IPS-20b (cell line): ENCODE data around the gene YWHAB.

Source experiments
- H3K27ac ChIP-seq: one replicate; pipeline ENCODE4 v1.5.1; 2013; ENCODE audit warnings: low read length
- H3K27me3 ChIP-seq: 2 replicates; pipeline ENCODE4 v1.6.1; 2013; ENCODE audit warnings: mild to moderate bottlenecking, low read length, inconsistent platforms; ENCODE audit not compliant: insufficient read depth
- H3K36me3 ChIP-seq: 2 replicates; pipeline ENCODE4 v1.6.1; 2013; ENCODE audit warnings: low read depth, mild to moderate bottlenecking, inconsistent platforms, low read length, moderate library complexity; ENCODE audit not compliant: insufficient read depth
- H3K4me1 ChIP-seq: 2 replicates; pipeline ENCODE4 v1.6.1; 2013; ENCODE audit warnings: mild to moderate bottlenecking, control low read depth, inconsistent platforms, low read length, moderate library complexity; ENCODE audit not compliant: insufficient read depth
- H3K4me3 ChIP-seq: 2 replicates; pipeline ENCODE4 v1.5.1; 2013; ENCODE audit warnings: mild to moderate bottlenecking, low read length, inconsistent platforms
- H3K9ac ChIP-seq: 2 replicates; pipeline ENCODE4 v1.6.1; 2013; ENCODE audit warnings: low read depth, mild to moderate bottlenecking, inconsistent platforms, low read length, moderate library complexity
- H3K9me3 ChIP-seq: 2 replicates; pipeline ENCODE4 v1.6.1; 2013; ENCODE audit warnings: mild to moderate bottlenecking, low read depth, low read length, inconsistent platforms; ENCODE audit not compliant: insufficient read depth

The YWHAB gene

DNA sequence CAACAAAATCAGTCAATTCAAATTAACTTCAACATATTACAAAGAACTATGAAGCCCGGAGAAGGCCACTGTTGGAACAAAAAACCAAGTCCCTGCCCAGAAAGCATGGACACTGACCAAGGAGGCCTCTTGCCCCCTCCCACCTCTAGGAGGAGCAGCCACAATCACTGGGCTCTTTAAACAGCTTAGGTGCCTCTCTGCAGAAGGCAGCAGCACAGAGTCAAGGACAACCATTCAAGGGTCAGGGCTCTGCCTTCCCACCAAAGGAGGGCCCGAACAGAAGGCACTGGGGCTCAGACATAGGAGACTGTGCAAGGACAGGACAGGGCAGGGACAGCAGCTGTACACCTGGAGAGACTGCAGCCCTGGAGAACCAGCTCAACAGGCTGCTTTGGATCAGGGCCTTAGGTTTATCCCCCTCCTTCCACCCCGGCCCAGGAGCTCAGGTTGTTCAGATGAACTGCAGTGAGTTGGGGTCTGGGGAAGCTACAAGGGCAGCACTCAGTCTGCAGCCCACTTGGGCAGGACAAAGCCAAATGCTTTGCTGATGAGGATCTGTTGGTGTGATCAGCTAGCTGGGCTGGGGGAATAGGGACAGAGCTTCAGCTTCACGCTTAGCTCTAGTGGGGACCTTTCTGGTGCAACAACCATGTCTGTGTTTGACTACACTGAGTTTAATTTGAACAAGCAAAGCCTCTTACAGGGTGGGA, 56.9 kb downstream of the YWHAB start:
- Histone ChIP-seq H3K4me1 (no peaks in the 10 kb centered on the region), H3K4me3 (no peak overlapping the region), H3K27ac (no peak overlapping the region), H3K9ac (no peak overlapping the region), H3K9me3 (no peaks in the 10 kb centered on the region), H3K27me3 (no peaks in the 10 kb centered on the region), H3K36me3 (peaks cover 97% of the 10 kb centered on the region)

DNA sequence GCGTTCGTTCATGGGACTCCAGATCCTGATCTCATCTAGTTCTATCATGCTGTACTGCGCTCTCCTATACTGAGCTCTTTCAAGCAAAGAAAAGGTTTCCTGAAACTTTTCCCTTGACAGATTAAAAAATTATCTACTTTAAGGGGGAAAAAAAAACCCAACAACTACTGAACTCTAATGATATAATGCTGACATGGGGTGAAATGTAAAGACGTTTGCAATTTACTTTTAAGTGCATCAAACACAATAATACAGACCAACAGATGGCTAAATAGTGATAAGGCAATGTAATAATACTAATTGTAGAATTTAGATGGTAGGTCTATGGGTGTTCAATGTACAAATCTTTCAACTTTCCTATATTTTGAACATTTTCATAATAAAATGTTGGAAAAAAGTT, 58.3 kb downstream of the YWHAB start:
- Histone ChIP-seq H3K4me1 (no peaks in the 10 kb centered on the region), H3K27ac (no peak overlapping the region), H3K4me3 (no peak overlapping the region), H3K9me3 (no peaks in the 10 kb centered on the region), H3K36me3 (peaks cover 98% of the 10 kb centered on the region), H3K27me3 (no peaks in the 10 kb centered on the region), H3K9ac (no peak overlapping the region)

DNA sequence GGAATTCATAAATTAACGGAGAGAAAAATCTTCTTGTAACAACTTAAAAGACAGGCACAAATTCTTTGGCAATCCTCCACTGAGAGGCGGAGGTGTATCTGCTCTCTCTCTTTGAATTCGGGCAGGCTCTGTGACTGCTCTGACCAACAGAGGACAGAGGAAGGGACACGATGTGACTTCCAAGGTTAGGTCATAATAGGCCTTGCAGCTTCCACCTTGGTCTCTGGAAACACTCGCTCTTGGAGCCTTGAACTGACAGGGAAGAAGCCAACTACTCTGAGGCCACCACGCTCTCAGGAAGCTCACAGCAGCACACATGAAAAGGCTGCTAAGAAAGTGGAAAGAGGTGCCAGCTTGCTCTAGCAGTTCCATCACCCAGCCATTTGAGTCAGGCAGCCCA, 59.8 kb downstream of the YWHAB start:
- H3K4me3 ChIP-seq: no peak overlapping the region
- H3K27me3 ChIP-seq: no peaks in the 10 kb centered on the region
- H3K27ac ChIP-seq: no peak overlapping the region
- H3K36me3 ChIP-seq: peaks cover 99% of the 10 kb centered on the region
- no peak overlapping the region for H3K9ac ChIP-seq
- H3K4me1 ChIP-seq: no peaks in the 10 kb centered on the region
- no peaks in the 10 kb centered on the region for H3K9me3 ChIP-seq

DNA sequence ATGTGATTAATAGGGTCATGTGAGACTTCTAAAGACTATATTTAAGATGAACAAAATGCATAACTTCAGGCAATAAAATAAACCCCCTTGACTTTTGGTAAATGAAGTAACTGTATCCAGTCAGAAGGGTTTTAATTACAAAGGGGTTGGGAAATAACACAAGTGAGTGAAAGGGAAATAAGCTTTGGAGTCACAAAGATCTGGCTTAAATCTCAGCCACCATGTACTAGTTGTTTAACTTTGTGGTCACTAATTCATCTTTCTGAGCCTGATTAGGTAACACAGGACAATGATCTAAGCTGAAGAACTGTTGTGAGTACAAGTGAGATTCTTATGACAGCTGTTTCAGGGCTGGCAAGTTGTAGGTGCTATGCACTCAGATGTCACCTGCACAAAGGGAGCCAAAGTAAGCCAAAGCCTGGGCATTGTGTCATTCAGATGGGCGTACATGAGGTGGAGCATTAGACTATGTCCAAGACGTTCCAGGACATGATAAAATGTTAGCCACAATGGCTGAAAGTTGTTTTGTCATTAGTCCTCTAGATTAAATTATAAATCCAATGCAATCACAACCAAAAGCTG, 60.9 kb downstream of the YWHAB start:
- H3K9ac ChIP-seq: no peak overlapping the region
- no peaks in the 10 kb centered on the region for H3K9me3 ChIP-seq
- no peaks in the 10 kb centered on the region for H3K27me3 ChIP-seq
- no peak overlapping the region for H3K4me3 ChIP-seq
- H3K27ac ChIP-seq: no peak overlapping the region
- no peaks in the 10 kb centered on the region for H3K4me1 ChIP-seq
- H3K36me3 ChIP-seq: peaks cover 99% of the 10 kb centered on the region

DNA sequence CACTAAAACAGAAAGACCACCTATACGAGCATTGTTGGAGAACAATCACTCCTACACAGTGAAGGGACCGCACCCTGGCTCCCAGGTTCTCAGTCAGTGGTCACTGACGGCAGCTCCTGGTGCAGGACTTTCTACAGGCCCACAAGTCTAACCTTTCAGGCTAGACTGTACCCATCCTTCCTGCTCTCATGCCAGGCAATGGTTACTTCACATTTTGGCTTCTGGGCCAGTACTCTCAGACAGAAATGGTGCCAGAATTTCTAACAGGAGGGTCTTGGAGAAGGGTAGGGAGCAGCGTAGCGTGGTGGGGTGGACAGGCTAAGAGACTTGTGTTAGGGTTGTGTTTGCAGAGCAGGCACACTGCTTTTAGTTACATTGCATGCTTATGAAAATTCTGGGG, 62.6 kb downstream of the YWHAB start:
- H3K9me3 ChIP-seq: no peaks in the 10 kb centered on the region
- H3K27ac ChIP-seq: no peak overlapping the region
- no peaks in the 10 kb centered on the region for H3K4me1 ChIP-seq
- no peak overlapping the region for H3K4me3 ChIP-seq
- H3K27me3 ChIP-seq: no peaks in the 10 kb centered on the region
- peaks cover 99% of the 10 kb centered on the region for H3K36me3 ChIP-seq
- H3K9ac ChIP-seq: no peak overlapping the region

DNA sequence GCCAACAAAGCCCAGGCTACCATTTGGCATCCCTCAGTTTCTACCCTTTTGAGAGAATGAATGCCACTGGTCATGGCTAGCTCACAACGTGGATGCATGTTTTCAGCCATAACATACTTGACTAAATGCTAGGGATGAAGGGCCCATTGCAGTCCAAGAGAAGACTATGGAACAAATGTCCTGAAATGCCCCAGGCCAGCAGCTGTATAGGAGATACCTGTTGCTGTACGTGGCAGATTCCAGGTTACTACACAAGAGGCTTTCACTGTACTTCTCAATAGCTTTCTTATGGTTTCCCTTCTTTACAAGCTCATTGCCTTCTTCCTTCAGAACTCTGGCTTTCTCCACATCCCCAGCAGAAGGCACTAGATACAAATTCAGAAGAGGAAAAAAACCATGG, 63.0 kb downstream of the YWHAB start:
- no peak overlapping the region for H3K27ac ChIP-seq

DNA sequence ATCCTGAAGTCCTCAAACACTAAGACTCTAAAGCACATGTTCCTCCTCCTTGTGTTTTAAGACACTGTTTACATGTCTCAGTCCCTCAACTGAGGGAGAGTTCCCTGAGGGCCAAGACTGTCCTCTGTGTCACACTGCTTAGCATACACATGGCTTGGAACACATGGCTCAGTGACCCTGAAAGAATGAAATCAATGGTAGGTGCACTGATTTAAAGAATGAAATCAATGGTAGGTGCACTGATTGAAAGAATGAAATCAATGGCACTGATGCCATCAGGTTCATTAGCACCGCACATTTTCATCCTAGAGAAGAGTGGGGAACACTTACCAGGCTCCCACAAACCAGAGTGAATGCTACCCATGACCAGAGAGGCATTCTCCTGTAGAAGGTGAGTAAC, 64.9 kb downstream of the YWHAB start:
- Histone ChIP-seq H3K27me3 (no peaks in the 10 kb centered on the region), H3K9ac (no peak overlapping the region), H3K36me3 (peaks cover 99% of the 10 kb centered on the region), H3K9me3 (no peaks in the 10 kb centered on the region), H3K4me1 (no peaks in the 10 kb centered on the region), H3K4me3 (no peak overlapping the region), H3K27ac (no peak overlapping the region)

More for the DNA sequence above, 63.0 kb downstream of the YWHAB start:
- Histone ChIP-seq H3K4me3 (no peak overlapping the region), H3K36me3 (peaks cover 99% of the 10 kb centered on the region), H3K27me3 (no peaks in the 10 kb centered on the region), H3K9ac (no peak overlapping the region), H3K4me1 (no peaks in the 10 kb centered on the region), H3K9me3 (no peaks in the 10 kb centered on the region)

DNA sequence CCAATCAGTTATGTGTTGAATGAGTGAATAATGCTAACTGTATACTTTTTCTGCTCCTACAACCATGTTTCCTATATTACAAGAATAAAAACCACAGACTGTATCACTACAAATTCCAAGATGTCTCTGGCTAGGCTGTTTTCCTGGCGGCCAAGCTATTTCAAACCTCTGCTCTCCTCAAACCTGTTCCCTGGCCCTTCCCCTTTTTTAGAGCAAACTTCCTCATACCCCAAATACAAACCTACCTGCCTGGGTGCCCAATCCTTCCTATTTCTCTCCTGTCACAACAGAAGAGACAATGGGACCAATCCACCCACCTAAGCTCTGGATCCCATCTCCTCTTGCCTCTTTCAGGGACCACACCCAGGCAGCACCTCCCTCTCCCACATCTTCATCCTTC, 67.2 kb downstream of the YWHAB start:
- Histone ChIP-seq H3K36me3 (peaks cover 89% of the 10 kb centered on the region), H3K4me3 (no peak overlapping the region), H3K9me3 (no peaks in the 10 kb centered on the region), H3K4me1 (no peaks in the 10 kb centered on the region), H3K27ac (no peak overlapping the region), H3K27me3 (no peaks in the 10 kb centered on the region), H3K9ac (no peak overlapping the region)

DNA sequence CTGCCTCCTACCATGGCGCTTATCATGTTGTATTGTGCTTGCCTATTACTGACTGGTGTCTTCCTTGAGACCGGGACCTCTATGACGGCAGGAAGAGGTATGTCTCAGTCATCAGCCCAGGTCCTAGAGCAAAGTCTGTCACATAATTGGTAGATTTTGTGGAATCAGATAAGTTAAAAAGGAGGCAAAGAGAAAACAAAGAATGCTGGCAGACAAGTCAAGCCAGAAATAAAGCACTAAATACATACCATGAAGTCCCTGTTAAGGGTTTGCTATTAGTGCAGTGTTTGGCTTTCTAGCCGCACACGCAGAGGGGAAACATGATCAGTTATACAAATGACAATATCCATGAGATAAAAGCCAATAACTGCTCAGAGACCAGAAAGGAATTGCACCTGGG, 68.7 kb downstream of the YWHAB start:
- Histone ChIP-seq H3K4me3 (no peak overlapping the region), H3K27ac (no peak overlapping the region), H3K36me3 (peaks cover 81% of the 10 kb centered on the region), H3K9me3 (no peaks in the 10 kb centered on the region), H3K4me1 (peaks cover 3% of the 10 kb centered on the region; the same call in 1 of the 2 replicates), H3K9ac (no peak overlapping the region), H3K27me3 (no peaks in the 10 kb centered on the region)

DNA sequence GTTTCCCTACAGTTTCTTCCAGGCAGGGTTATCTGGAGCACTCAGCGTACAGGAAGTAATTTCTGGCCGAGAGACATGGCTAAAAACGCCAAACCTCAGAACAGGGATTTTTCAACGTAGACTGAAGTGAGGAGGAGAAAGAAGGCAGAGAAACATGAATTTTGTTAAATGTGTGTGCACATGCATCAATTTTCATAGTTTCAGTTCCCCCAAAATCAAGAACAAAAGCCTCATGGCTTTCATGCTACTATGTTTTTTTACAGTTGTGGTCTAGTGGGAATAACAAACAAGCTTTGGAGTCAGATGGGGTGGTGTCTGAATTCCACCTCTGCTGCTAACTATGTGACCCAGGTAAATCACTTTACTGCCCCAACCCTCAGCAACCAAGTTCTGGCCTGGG, 69.8 kb downstream of the YWHAB start:
- Histone ChIP-seq H3K4me3 (no peak overlapping the region), H3K4me1 (peaks cover 4% of the 10 kb centered on the region; the same call in 1 of the 2 replicates), H3K9me3 (no peaks in the 10 kb centered on the region), H3K9ac (no peak overlapping the region), H3K36me3 (peaks cover 71% of the 10 kb centered on the region), H3K27ac (no peak overlapping the region), H3K27me3 (no peaks in the 10 kb centered on the region)

DNA sequence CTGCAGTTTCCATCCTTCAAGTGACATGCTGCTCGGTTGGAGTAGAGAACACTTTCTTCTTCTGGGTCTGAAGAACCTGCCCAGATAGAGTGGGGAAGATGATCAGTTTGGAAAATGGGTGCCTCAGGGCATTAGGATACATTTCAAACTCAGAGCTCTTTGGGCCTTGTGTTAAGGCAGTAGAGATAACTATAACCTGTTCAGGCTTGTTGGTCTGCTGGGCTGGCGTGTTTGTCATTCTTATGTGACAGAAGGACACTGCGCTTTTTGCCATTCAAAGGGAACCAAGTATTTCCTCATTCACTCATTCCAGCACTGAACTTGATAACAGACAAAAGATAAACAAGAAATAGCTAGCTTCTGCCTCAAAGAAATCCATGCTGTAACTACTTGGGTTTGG, 70.9 kb downstream of the YWHAB start:
- peaks cover 60% of the 10 kb centered on the region for H3K36me3 ChIP-seq

More for the DNA sequence above, 70.9 kb downstream of the YWHAB start:
- H3K9me3 ChIP-seq: no peaks in the 10 kb centered on the region
- H3K27ac ChIP-seq: no peak overlapping the region
- H3K4me1 ChIP-seq: peaks cover 14% of the 10 kb centered on the region; the same call in 1 of the 2 replicates
- no peak overlapping the region for H3K9ac ChIP-seq
- peaks cover 8% of the 10 kb centered on the region for H3K27me3 ChIP-seq
- no peak overlapping the region for H3K4me3 ChIP-seq
